AG20443 (cell line): Measurements from ENCODE around the gene NSUN2.

ENCODE experiments used
- DNase-seq: peaks from one replicate; pipeline ENCODE4 v3.0.0; 2012; ENCODE audit warnings: low spot score, mixed read lengths

The NSUN2 gene

GRCh38 chr5:6644794-6645241 is 12.0 kb upstream of the NSUN2 start:
- no peak for DNase-seq

DNA sequence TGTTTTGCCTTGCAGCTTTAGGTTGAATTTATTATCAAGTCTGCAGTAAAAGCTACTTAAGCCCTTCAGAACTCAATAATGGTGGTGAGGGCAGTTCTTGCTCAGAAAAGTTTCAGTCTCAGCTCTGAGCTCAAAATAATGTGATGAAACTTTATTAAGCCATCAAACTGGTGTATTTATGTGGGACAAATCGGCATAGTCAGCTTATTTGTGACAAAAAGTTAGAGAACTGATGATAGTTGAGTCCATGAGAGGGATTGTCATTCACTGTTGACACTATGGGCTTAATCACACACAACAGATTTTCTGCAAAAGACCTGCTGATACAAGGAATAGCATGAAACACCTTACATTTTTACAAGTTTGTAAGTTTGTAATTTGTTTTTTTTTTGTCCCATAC is 9.8 kb upstream of the NSUN2 start:
- no peak for DNase-seq

DNA sequence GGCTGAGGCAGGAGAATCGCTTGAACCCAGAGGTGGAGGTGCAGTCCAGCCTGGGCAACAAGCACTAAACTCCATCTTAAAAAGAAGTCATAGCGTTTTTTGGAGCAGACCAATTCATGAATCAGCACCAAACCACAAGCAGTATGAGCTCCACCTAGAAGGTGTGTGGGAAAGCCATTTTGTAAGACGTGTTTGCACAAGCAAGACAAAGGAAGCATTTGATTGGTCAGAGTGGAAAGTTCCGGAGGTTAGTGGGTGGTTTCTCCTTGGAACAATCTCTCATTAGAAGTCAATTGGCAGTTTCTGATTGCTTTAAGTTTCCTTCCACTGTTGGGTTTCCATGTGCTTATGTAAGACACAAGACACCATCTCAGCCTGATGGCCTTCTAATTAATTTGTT is 5.4 kb upstream of the NSUN2 start:
- DNase-seq, result no peak

GRCh38 chr5:6637590-6637989 is 4.7 kb upstream of the NSUN2 start:
- no peak for DNase-seq

DNA sequence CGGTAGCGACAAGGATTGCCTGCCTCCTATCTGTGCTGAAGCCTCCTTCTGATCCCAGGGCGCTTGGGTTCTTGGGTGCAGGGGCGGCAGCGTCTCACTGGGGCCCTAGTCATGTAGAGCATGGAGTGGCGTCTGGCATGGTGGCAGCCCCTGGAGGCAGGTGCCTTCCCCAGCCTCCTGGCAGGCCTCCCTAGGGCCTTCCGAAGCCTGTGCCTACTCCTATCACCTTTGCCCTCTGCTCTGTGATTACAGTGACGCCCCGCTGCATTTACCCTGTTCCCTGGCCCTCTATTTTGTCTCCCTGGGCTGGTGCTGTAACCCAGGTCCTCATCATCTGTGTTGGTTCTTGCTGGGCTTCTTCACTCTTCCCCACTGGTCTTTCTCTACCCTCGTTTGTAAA is 4.2 kb upstream of the NSUN2 start:
- DNase-seq, result no peak

DNA sequence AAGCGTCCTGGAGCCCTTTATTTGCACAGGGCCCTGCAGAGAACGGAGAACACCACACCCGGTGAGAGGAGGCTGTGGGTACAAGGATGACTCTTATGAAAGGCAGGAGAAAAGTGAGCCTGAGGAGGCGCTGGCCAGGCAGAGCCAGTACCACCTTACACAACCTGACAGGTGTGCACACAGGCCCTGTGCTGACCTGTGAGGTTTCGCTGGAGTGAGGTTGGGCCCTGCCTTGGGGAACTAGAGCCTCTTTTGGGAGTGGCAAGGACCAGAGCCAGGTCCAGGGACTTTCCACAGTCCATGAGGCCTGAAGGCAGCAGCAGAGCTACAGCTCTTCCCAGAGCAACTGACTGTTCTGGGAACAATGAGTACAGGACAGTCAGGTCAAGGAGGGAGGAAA is 3.4 kb upstream of the NSUN2 start:
- DNase-seq, result no peak

- no peak for DNase-seq
Measured at GRCh38 chr5:6634788-6635430, 2.1 kb upstream of the NSUN2 start.

GRCh38 chr5:6634306-6634705 is 1.5 kb upstream of the NSUN2 start:
- peak; percentile 31 for DNase-seq

DNA sequence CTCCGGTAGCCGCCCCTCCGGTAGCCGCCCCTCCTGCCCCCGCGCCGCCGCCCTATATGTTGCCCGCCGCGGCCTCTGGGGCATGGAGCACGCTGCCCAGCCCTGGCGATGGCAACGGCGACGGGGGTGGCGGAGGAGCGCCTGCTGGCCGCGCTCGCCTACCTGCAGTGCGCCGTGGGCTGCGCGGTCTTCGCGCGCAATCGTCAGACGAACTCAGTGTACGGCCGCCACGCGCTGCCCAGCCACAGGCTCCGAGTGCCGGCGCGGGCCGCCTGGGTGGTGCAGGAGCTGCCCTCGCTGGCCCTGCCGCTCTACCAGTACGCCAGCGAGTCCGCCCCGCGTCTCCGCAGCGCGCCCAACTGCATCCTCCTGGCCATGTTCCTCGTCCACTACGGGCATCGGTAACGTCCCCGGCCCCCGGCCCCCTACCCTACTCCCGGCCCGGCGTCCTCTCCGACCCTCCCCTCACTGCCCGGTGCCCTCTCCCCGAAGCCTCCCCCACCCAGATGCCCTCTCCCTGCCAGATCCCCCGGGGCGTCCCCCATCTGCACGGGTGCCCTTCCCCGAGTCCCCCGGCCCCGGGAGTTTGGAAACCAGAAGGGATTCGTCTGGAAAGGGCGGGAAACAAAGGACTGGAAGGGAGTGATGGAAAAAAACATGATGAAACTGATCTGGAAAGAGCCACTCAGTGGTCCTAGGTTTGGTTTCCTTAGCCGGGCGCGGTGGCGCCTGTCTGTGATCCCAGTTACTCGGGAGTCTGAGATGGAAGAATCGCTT is 813 bp upstream of the NSUN2 start:
- peak; percentile 64 for DNase-seq

DNA sequence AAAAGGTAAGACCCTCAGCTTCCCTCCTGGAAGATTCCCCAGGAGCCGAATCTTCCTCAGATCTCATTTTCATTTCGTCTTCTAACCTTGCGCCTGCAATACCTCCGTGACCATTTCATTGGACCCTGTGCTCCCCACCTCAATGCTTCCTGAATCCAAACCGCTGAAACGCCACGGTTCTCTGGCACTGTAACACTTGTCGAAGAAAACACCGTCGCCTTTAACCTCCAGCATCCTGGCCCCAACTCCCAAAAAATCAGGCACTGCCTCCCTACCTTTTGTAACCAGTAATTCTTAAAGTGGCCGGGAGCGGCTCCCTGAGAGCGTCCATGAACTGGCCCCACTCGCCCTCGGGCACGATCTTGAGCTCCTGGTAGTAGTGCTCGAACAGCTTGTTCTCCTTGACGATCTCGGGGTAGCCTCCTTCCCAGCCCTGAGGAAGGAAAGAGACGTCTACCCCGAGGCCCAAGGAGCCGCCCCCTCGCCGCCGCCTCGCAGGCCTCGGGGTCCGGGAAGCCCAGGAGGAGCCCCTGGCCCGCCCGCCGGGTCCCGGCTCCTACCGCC is 438 bp downstream of the NSUN2 start:
- peak; percentile 59 for DNase-seq

DNA sequence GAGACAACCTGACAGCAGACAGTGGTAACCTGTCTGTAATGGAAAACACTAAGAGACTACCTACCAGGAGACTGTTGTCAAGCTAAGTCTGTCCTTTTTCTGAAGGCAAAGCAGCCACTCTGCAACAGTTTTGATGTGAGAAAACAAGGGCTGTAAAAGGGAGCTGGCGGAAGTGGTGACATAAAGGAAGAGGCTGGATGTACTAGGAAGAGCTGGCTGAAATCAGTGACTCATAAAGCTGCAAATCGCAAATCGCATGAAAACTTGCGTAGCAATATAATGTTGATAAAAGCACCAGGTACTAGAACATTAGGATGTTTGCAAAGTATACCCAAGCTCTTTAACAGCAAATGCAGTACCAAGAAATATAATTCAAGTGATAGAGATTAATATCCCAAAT is 1.4 kb downstream of the NSUN2 start:
- DNase-seq, result no peak

DNA sequence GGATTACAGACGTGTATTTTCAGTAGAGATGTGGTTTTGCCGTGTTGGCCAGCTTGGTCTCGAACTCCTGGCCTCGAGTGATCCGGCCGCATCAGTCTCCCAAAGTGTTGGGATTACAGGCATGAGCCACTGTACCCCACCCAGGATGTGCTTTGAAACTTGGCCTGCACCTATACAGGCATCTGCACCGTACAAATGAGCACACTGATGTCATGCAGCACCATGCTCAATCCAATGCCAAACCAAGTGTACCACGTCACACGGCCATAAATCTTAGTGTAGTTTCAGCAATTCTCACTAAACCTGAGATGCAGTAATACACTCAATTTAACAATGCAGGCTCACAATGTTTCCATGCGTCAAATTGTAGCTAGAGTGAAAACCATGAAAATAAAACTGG is 6.3 kb downstream of the NSUN2 start:
- DNase-seq, result no peak

DNA sequence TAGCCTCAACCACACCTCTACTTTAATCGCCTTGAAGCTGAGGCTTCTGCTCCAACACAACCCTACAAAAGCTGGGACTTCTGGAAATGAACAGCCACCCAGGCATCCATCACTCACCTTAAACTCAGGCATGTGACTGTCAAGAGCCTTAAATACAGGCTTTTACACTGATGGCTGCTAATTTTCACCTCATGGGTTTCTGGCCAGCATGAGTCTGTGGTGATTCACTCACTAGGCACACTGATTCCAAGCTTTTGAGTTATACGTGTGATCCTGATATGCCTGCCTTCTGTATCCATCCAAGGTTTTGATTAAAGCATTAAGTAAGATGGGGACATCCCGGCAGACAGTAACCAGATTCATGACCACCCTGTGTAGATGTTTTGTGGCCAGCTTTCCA is 8.9 kb downstream of the NSUN2 start:
- DNase-seq, result no peak

DNA sequence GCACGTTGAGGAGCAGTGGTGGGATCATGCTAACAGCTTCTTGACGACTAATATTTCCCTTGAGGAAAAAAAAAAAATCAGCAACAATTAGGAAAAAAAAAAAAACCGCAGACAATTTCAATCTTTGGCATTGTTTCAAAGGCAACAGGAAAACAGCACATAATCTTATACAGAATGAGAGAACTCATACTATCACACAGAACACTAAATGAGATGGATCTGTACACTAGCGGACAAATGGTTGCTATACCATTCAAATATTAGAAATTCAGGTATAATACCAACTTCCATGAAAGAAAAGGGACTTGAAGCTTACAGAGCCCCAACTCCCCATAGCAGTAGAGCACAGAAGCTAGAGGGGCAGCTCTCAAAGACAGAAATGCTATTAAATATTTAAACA is 9.6 kb downstream of the NSUN2 start:
- no peak for DNase-seq

DNA sequence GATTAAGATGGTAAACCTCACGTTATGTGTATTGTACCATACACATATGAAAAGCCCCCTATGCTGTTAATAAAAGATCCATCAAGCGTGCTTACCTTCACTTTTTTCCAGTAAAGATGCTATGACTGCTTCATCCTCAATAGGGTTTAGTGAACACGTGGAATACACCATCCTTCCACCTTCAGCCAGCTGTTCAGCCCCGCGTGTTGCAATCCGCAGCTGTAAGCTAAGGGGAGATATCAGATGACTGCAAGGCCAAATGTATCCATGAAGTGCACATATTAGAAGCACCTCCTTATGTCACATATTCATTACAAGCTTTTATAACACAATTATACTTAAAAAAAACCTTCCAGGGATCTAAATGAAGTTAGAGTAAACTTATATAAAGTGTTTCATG is 16.2 kb downstream of the NSUN2 start:
- no peak for DNase-seq

GRCh38 chr5:6615034-6615815 is 17.6 kb downstream of the NSUN2 start:
- no peak for DNase-seq

DNA sequence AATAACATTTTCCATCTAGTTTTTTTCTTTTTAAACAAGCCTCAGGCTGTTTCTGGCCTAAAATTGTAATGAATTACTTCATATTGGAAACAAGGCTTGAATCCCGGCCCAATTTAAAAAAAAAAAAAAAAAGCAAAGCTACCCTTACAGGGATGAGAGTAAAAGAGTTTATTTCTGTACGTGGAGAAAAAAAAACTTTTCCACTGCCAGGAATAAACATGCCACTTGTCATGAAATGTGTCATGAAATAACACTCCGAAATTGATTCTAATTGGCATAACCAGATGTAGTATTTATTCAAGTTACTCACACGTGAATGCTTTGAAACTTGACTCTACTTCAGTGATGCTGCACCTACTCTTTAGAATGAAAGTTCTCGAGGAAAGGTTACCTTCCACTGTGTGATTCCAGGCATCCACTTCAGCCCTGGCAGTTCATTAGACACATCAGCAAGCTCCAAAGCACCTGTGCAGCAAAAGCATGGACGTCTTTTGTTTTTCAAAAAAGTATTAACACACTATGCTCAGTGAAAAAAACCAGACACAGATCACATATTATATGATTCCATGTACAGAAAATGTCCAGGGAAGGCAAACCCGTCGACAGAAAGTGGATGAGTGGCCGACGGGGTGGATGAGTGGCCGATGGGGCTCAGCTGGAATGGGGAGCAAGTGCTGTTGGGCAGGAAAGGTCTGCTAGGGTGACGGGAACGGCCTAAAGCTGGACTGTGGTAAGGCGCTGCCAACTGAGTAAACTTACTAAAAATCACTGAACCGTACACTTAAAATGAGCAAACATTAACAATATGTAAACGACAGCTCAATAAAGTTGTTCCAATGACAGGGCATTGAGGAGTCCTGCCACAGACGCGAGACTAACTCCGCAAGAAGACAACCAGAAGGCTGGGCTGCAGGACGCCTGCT is 21.2 kb downstream of the NSUN2 start:
- DNase-seq, result no peak

DNA sequence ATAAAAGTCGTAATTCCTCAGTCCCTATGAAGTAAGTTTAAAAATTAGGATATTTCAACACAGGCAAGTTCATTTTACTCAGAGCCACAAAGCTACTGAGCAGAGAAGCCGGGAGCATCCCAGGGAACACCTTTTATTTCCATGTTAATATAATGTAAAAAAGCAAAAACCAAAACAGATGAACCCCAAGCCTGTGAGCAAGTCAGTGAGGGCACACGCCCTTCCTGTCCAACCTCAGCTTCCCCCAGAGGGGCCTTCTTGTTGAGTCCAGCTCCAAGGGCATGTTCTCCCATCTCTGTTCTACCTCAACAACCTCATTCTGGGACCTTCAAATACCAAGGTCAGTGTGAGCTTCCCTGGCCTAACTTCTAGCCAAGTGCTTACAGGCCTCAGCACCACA is 24.8 kb downstream of the NSUN2 start:
- DNase-seq, result no peak

DNA sequence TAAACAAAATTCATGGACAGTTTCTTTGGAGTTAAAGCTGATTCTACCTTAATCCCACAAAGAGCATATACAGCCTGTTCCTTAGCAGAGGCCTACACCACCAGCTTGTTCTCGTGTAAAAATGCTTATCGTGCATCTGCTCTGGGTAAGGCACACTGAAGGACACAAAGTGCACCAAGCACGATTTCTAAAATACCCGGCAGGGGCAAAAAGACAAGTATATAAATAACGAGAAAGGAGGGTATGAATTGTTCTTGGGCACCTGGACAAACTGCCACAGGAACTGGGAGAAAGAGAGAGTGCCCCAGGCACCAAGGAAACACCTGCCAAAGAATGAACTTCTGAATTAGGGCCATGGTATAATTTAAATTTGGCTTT is 25.3 kb downstream of the NSUN2 start:
- DNase-seq, result no peak

DNA sequence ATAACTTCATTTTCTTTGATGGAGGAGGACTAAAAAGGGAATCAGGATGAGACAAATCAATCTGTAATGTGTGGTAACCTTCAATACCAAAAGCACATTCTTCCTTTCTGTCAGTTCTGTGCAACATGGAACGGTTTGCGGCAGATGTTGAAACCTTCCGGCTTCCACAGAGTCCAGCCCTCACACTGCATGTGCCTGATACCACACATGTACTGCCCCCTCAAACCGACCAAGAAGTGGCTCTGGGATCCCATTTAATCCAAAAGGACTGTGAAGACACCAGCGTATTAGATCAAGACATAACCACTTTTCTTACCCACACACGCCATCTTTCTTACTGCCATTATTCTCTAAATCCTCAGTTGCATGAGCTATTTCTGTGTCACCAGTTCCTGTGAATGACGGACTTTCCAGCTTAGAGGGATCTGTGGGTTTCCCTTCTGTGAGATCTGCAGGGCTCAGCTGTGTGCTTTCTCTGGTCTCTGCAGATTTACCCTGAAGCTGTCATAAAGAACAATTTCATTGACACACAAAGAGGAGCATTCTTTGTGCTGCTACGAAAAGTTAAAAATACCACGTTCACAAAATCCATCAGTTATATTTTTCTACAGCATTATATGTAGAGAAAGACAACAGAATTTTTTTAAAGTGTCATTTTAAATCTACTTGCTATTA is 25.8 kb downstream of the NSUN2 start:
- DNase-seq, result no peak

DNA sequence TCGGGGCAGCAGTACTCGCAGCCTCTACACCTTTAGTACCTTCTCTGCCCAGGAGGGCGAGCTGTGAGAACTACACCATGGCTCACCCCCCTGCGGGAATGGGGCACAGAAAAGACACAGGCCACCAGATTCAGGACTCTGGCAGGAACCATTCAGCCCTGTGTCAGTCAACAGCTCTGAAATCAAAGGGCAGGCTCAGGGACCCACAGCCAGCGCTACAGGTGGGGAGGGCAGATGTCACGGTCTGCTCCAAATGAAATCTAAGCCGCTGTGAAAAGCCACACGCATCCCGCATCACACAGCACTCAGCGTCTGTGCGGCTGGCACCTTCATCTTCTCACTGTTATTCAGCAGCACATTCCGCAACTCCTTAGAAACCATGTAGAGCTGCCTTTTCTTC is 27.9 kb downstream of the NSUN2 start:
- DNase-seq, result no peak
